HEK293 (cell line): Measurements from ENCODE around the gene CACNA1S.

ENCODE experiments used
- EGR2 ChIP-seq: fragments of 450-650 bp; formaldehyde crosslinking; IDR thresholded peaks from 2 replicates; pipeline ENCODE4 v1.5.1; 2016; ENCODE audit warnings: low read depth, missing biosample characterization, missing genetic modification characterization
- MYNN ChIP-seq: fragments of 450-650 bp; formaldehyde crosslinking; IDR thresholded peaks from 2 replicates; pipeline ENCODE4 v1.5.1; 2016; ENCODE audit warnings: missing biosample characterization, missing genetic modification characterization, borderline replicate concordance
- SP2 ChIP-seq: fragments of 450-650 bp; formaldehyde crosslinking; IDR thresholded peaks from 2 replicates; pipeline ENCODE4 v1.5.1; 2016; ENCODE audit warnings: missing biosample characterization, missing genetic modification characterization
- ZNF211 ChIP-seq: fragments of 450-650 bp; formaldehyde crosslinking; IDR thresholded peaks from 2 replicates; pipeline ENCODE4 v1.5.1; 2016; ENCODE audit warnings: low read depth, missing biosample characterization, missing genetic modification characterization
- ZNF24 ChIP-seq: fragments of 450-650 bp; formaldehyde crosslinking; IDR thresholded peaks from 2 replicates; pipeline ENCODE4 v1.5.1; 2016; ENCODE audit warnings: missing biosample characterization, missing genetic modification characterization
- ZNF274 ChIP-seq, 2 experiments: fragments of 200-500 bp in 1 of 2; fragments of 450-650 bp in 1 of 2; sonication (Bioruptor generic) in 1 of 2; formaldehyde crosslinking in 1 of 2; IDR thresholded peaks; 2 replicates each; pipeline versions ENCODE4 v1.5.1 to v1.6.1; 2014 to 2016; ENCODE audit warnings: borderline replicate concordance in 1 of 2, inconsistent platforms in 1 of 2, low read length in 1 of 2, missing biosample characterization in 1 of 2, missing genetic modification characterization in 1 of 2
- ZNF549 ChIP-seq: fragments of 450-650 bp; IDR thresholded peaks from 2 replicates; pipeline ENCODE4 v1.5.1; 2018; ENCODE audit warnings: missing biosample characterization, missing genetic modification characterization, mild to moderate bottlenecking, inconsistent platforms, moderate library complexity
- ZNF558 ChIP-seq: fragments of 450-650 bp; formaldehyde crosslinking; IDR thresholded peaks from 2 replicates; pipeline ENCODE4 v1.5.1; 2016; ENCODE audit warnings: missing biosample characterization, missing genetic modification characterization
- ZNF76 ChIP-seq: fragments of 450-650 bp; formaldehyde crosslinking; IDR thresholded peaks from 2 replicates; pipeline ENCODE4; 2016; ENCODE audit warnings: low read depth, missing biosample characterization, missing genetic modification characterization, borderline replicate concordance
- ZNF776 ChIP-seq: fragments of 450-650 bp; formaldehyde crosslinking; IDR thresholded peaks from 2 replicates; pipeline ENCODE4 v1.5.0; 2017; ENCODE audit warnings: missing biosample characterization, missing genetic modification characterization, borderline replicate concordance
- TF ChIP-seq, protein P1 (sequence below): fragments of 450-650 bp; formaldehyde crosslinking; IDR thresholded peaks from 2 replicates; pipeline ENCODE4 v1.5.1; 2016; ENCODE audit warnings: missing biosample characterization, missing genetic modification characterization
- TF ChIP-seq, protein P2 (sequence below): sonication (generic); formaldehyde crosslinking; IDR thresholded peaks from 2 replicates; pipeline ENCODE4 v1.8.1; 2022; ENCODE audit warnings: mild to moderate bottlenecking, moderate library complexity, missing genetic modification reagents
- TF ChIP-seq, protein P3 (sequence below): fragments of 450-650 bp; formaldehyde crosslinking; IDR thresholded peaks from 2 replicates; pipeline ENCODE4 v1.5.1; 2016; ENCODE audit warnings: missing biosample characterization, missing genetic modification characterization

DNA sequence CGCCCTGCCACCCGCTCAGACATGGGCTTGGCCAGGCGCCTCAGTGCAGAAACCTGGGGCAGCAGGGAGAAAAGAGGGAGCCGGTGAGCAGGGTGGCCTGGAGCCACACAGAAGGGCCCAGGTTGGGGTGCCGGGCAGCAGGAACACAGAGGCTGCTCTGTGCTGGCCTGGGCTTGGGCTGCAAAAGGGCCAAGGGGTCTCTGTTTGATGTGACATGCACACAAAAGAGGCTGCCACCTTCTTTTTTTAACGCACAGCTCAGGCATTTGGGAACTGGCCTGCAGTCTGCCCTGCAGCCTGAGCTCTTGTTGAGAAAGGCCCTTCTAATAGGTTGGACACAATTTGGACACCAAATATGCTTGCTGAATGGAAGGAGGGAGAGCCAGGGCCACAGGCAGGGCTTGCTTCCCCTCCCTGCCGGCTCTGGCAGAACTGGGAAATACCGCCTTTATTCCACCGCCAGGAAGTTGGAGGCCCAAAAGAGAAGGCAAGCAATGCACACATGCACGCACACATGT, 121.1 kb downstream of the CACNA1S start:
- TF ChIP-seq ZNF776 (tag by site-specific recombination) (no peak), EGR2 (tag by site-specific recombination) (no peak), ZNF76 (no peak), SP2 (no peak), ZNF274 (IDR thresholded peaks at IDR 0.05; ENCODE audit: low read length) (no peak), ZNF274 (tag by site-specific recombination; IDR thresholded peaks at IDR 0.05; ENCODE audit: borderline replicate concordance) (no peak), ZNF24 (no peak), ZNF211 (tag by site-specific recombination) (no peak), ZNF549 (tag by site-specific recombination) (no peak), MYNN (tag by site-specific recombination) (no peak), ZNF558 (no peak)
- TF ChIP-seq, protein P1, sequence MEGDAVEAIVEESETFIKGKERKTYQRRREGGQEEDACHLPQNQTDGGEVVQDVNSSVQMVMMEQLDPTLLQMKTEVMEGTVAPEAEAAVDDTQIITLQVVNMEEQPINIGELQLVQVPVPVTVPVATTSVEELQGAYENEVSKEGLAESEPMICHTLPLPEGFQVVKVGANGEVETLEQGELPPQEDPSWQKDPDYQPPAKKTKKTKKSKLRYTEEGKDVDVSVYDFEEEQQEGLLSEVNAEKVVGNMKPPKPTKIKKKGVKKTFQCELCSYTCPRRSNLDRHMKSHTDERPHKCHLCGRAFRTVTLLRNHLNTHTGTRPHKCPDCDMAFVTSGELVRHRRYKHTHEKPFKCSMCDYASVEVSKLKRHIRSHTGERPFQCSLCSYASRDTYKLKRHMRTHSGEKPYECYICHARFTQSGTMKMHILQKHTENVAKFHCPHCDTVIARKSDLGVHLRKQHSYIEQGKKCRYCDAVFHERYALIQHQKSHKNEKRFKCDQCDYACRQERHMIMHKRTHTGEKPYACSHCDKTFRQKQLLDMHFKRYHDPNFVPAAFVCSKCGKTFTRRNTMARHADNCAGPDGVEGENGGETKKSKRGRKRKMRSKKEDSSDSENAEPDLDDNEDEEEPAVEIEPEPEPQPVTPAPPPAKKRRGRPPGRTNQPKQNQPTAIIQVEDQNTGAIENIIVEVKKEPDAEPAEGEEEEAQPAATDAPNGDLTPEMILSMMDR (tag by site-specific recombination), result no peak
- TF ChIP-seq, protein P2, sequence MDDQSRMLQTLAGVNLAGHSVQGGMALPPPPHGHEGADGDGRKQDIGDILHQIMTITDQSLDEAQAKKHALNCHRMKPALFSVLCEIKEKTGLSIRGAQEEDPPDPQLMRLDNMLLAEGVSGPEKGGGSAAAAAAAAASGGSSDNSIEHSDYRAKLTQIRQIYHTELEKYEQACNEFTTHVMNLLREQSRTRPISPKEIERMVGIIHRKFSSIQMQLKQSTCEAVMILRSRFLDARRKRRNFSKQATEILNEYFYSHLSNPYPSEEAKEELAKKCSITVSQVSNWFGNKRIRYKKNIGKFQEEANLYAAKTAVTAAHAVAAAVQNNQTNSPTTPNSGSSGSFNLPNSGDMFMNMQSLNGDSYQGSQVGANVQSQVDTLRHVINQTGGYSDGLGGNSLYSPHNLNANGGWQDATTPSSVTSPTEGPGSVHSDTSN (CRISPR knock-in tag), result no peak
- TF ChIP-seq, protein P3, sequence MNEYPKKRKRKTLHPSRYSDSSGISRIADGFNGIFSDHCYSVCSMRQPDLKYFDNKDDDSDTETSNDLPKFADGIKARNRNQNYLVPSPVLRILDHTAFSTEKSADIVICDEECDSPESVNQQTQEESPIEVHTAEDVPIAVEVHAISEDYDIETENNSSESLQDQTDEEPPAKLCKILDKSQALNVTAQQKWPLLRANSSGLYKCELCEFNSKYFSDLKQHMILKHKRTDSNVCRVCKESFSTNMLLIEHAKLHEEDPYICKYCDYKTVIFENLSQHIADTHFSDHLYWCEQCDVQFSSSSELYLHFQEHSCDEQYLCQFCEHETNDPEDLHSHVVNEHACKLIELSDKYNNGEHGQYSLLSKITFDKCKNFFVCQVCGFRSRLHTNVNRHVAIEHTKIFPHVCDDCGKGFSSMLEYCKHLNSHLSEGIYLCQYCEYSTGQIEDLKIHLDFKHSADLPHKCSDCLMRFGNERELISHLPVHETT (tag by site-specific recombination), result no peak
